Osteocyte (in vitro differentiated cells): ENCODE results near the gene CCS. TPM values are rescaled to one million over a fixed set of nuclear protein-coding genes. Genes with fewer than 3 reads are reported as not detected.

Experiments used
- DNase-seq: peaks from one replicate; pipeline ENCODE4 v3.0.0; 2021; ENCODE audit warnings: mixed read lengths; ENCODE audit not compliant: unreplicated experiment; ENCODE audit errors: extremely low spot score
- H3K27ac Mint-ChIP-seq: one replicate; pipeline ENCODE4 v1.8.0; 2021; ENCODE audit warnings: mild to moderate bottlenecking, mixed read lengths; ENCODE audit not compliant: unreplicated experiment
- H3K27me3 Mint-ChIP-seq: one replicate; pipeline ENCODE4 v1.8.0; 2021; ENCODE audit warnings: mixed read lengths; ENCODE audit not compliant: unreplicated experiment
- H3K36me3 Mint-ChIP-seq: one replicate; pipeline ENCODE4 v1.8.0; 2021; ENCODE audit warnings: mixed read lengths; ENCODE audit not compliant: unreplicated experiment
- H3K4me1 Mint-ChIP-seq: one replicate; pipeline ENCODE4 v1.8.0; 2021; ENCODE audit warnings: mixed read lengths; ENCODE audit not compliant: unreplicated experiment
- H3K4me3 Mint-ChIP-seq: one replicate; pipeline ENCODE4 v1.8.0; 2021; ENCODE audit warnings: mild to moderate bottlenecking, moderate library complexity, mixed read lengths; ENCODE audit not compliant: unreplicated experiment
- H3K9me3 Mint-ChIP-seq: one replicate; pipeline ENCODE4 v1.8.0; 2021; ENCODE audit warnings: mixed read lengths; ENCODE audit not compliant: unreplicated experiment
- CTCF ChIP-seq: fragments of 200-600 bp; sonication (generic); IDR thresholded peaks from 2 replicates; pipeline ENCODE4 v1.5.0; 2021; ENCODE audit warnings: antibody characterized with exemption, mild to moderate bottlenecking, moderate library complexity
- total RNA-seq: library from RNA; stranded (reverse); gene quantifications from 2 replicates; pipeline ENCODE4 v1.2.1, GENCODE V29; 2021

The CCS gene
- total RNA-seq, 1 donor from 2014 or later = 46.8 TPM

GRCh38 chr11:66614073-66614472 lies 21.1 kb downstream of the CCS start:
- Mint-ChIP-seq H3K4me1 (peaks cover 25% of the 10 kb centered on the region), H3K9me3 (peaks cover 3% of the 10 kb centered on the region), H3K27me3 (no peaks in the 10 kb centered on the region), H3K27ac (no peak overlapping the region), H3K4me3 (peak overlapping the region; percentile 22), H3K36me3 (peaks cover 5% of the 10 kb centered on the region)
- DNase-seq = no peak
- TF ChIP-seq CTCF = no peak

- Mint-ChIP-seq H3K9me3 (no peaks in the 10 kb centered on the region), H3K27me3 (no peaks in the 10 kb centered on the region), H3K27ac (peak within 1 kb of the TSS; percentile 99), H3K36me3 (peaks cover 3% of the 10 kb centered on the region), H3K4me3 (peak within 1 kb of the TSS; percentile 94), H3K4me1 (peaks cover 41% of the 10 kb centered on the region)
- peak; percentile 100 for DNase-seq
- no peak for TF ChIP-seq CTCF
These were observed 23.6 kb downstream of the CCS start, which contains the start of gene RBM14 for GRCh38 chr11:66616379-66617154. Gene RBM14 (plus strand): TSS chr11:66616630. CDS start chr11:66616721, 91 bp downstream.

- H3K9me3 Mint-ChIP-seq = no peaks in the 10 kb centered on the region
- TF ChIP-seq CTCF = no peak
- peak overlapping the region; percentile 94 for H3K4me3 Mint-ChIP-seq
- peak; percentile 91 for DNase-seq
- H3K27ac Mint-ChIP-seq = peak overlapping the region; percentile 99
- H3K4me1 Mint-ChIP-seq = peaks cover 43% of the 10 kb centered on the region
- H3K27me3 Mint-ChIP-seq = no peaks in the 10 kb centered on the region
- H3K36me3 Mint-ChIP-seq = peaks cover 3% of the 10 kb centered on the region
These were observed 24.3 kb downstream of the CCS start for GRCh38 chr11:66617155-66617834.

- TF ChIP-seq CTCF = no peak
- Mint-ChIP-seq H3K27me3 (no peaks in the 10 kb centered on the region), H3K36me3 (peaks cover 4% of the 10 kb centered on the region), H3K27ac (peak overlapping the region; percentile 99), H3K4me1 (peaks cover 45% of the 10 kb centered on the region), H3K9me3 (no peaks in the 10 kb centered on the region), H3K4me3 (peak overlapping the region; percentile 94)
- no peak for DNase-seq
These were observed 26.1 kb downstream of the CCS start for GRCh38 chr11:66619080-66619554.

- no peak for DNase-seq
- Mint-ChIP-seq H3K4me1 (peaks cover 18% of the 10 kb centered on the region), H3K27me3 (no peaks in the 10 kb centered on the region), H3K27ac (no peak overlapping the region), H3K4me3 (no peak overlapping the region), H3K36me3 (peaks cover 36% of the 10 kb centered on the region), H3K9me3 (no peaks in the 10 kb centered on the region)
- TF ChIP-seq CTCF = no peak
These were observed 31.5 kb downstream of the CCS start for GRCh38 chr11:66624450-66624849.
